ENCODE results near the gene APOBEC3G. TPM values are rescaled to one million over a fixed set of nuclear protein-coding genes. Genes with fewer than 3 reads are reported as not detected.

Gene APOBEC3G
- total RNA-seq, 4 donors from 2014 or later: 7.2 to 17.7 (median 9.9) TPM

DNA sequence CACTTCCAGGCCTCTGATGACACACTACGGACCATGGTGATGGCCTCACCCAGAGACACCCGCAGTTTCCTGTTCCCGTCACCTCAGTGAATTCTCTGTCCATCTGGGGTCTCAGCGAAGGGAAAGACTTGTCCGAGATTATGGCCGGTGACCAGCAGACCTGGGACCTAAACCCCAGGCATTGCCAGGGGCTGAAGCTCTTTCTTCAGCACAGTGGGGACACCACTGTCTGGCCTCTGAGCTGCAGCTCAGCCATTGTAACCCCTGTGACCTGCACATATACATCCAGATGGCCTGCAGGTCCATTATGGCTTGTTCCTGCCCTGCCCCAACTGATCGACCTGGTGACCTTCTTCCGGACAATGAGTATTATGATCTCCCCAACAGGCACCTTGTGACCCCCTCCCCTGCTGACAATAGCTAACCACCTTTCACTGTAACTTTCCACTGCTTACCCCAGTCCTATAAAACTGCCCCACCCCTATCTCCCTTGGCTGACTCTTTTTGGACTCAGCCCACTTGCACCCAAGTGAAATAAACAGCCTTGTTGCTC is 53.2 kb downstream of the APOBEC3G start:
- peaks cover 0 to 4% of the 10 kb centered on the region in 2 donors for H3K4me1 ChIP-seq
- H3K27me3 ChIP-seq: no peaks in the 10 kb centered on the region
- no peak overlapping the region for H3K4me3 ChIP-seq (replicated peaks in 1 of 3)
- no peak for DNase-seq
- no peak for TF ChIP-seq POLR2A (IDR thresholded peaks at IDR 0.05)
- TF ChIP-seq, protein P1, sequence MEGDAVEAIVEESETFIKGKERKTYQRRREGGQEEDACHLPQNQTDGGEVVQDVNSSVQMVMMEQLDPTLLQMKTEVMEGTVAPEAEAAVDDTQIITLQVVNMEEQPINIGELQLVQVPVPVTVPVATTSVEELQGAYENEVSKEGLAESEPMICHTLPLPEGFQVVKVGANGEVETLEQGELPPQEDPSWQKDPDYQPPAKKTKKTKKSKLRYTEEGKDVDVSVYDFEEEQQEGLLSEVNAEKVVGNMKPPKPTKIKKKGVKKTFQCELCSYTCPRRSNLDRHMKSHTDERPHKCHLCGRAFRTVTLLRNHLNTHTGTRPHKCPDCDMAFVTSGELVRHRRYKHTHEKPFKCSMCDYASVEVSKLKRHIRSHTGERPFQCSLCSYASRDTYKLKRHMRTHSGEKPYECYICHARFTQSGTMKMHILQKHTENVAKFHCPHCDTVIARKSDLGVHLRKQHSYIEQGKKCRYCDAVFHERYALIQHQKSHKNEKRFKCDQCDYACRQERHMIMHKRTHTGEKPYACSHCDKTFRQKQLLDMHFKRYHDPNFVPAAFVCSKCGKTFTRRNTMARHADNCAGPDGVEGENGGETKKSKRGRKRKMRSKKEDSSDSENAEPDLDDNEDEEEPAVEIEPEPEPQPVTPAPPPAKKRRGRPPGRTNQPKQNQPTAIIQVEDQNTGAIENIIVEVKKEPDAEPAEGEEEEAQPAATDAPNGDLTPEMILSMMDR (IDR thresholded peaks at IDR 0.05): no peak
- H3K27ac ChIP-seq: no peak overlapping the region
- intact Hi-C loops (cut with DNase I): no loop called here
- WGBS, 2 donors: 92 to 93% methylated on average over 8 of the region's 8 CpGs
- H3K36me3 ChIP-seq: peaks cover 11 to 16% of the 10 kb centered on the region in 2 donors
- H3K9me3 ChIP-seq: no peaks in the 10 kb centered on the region

DNA sequence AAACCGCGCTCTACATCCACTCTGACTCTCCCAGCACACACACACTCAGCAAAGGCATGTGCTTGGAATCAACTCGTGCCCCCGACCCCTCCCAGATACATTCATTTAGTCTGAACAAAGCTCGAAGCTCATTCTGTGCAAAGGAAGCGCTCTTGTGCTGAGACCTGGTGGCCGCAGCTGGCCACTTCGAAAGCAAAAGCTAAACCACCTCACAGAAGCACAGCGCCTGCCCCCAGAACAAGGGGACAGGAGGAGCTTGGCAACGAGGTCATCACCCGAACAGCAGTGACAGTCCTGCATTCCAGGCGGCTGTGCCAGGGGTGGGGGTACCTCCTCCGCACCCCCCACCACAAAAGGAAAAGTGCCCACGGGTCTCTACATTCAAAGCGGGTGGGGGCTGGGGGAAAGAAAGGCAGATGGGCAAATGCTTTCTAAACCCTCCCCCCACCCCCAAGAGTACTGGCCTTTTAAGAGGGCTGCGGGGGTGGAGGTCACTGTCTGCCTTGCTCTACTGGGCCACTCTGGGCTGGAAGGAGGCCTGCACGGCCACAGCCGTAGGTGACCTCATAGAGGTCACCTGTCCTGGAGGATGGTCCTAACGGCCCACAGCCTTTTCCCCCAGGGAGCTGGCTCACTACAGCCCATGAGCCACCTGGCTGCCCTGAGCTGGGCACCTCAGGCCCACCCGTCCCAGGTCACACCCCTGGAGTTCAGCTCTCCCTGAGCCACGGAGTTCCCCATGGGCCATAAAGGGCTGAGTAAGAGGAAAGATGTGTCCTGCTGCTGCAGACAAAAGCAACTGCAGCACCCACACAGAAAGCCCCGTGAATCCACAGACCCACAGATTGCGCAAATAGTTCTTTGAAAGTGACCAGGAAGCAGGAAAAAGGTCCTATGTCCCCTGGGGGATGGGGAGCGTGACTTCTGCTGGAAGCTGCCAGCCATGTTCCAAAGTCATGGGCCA is 54.1 kb downstream of the APOBEC3G start:
- 58 to 73% methylated on average over 18 to 21 of the region's 24 CpGs for WGBS, 2 donors
- peaks cover 0 to 4% of the 10 kb centered on the region in 2 donors for H3K4me1 ChIP-seq
- peaks cover 11 to 16% of the 10 kb centered on the region in 2 donors for H3K36me3 ChIP-seq
- H3K9me3 ChIP-seq: no peaks in the 10 kb centered on the region
- intact Hi-C loops (cut with DNase I): no loop called here
- TF ChIP-seq, protein P1 (IDR thresholded peaks at IDR 0.05): no peak
- no peak for TF ChIP-seq POLR2A (IDR thresholded peaks at IDR 0.05)
- H3K27ac ChIP-seq: no peak overlapping the region
- DNase-seq: no peak
- H3K27me3 ChIP-seq: no peaks in the 10 kb centered on the region
- H3K4me3 ChIP-seq (replicated peaks in 1 of 3): no peak overlapping the region

DNA sequence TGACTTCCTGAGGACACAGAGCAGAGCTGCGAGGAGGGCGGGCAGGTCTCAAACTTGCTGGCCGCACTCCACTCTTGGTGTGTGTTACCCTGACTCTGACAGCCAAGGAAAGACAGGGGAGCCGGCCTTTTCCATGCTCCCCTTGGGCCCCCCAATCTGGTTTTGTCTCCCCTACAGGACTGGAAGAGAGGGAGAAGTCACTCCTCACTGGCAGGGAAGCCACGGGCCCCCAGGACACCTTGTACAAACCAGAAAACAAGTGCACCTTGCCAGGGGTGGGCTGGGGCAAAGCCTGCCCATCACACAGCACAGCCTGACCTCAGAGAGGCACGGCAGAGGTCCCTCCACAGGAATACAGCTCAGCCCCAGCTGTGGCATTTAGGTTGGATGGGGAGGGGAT is 55.2 kb downstream of the APOBEC3G start:
- WGBS, 2 donors: 82 to 90% methylated on average over 5 to 6 of the region's 6 CpGs
- no peak for TF ChIP-seq POLR2A (IDR thresholded peaks at IDR 0.05)
- TF ChIP-seq, protein P1 (IDR thresholded peaks at IDR 0.05): no peak
- no peak for DNase-seq
- Histone ChIP-seq H3K9me3 (no peaks in the 10 kb centered on the region), H3K4me3 (replicated peaks in 1 of 3) (no peak overlapping the region), H3K27me3 (no peaks in the 10 kb centered on the region), H3K36me3 (peaks cover 11 to 16% of the 10 kb centered on the region in 2 donors), H3K4me1 (peaks cover 0 to 4% of the 10 kb centered on the region in 2 donors), H3K27ac (no peak overlapping the region)
- intact Hi-C loops (cut with DNase I): no loop called here

DNA sequence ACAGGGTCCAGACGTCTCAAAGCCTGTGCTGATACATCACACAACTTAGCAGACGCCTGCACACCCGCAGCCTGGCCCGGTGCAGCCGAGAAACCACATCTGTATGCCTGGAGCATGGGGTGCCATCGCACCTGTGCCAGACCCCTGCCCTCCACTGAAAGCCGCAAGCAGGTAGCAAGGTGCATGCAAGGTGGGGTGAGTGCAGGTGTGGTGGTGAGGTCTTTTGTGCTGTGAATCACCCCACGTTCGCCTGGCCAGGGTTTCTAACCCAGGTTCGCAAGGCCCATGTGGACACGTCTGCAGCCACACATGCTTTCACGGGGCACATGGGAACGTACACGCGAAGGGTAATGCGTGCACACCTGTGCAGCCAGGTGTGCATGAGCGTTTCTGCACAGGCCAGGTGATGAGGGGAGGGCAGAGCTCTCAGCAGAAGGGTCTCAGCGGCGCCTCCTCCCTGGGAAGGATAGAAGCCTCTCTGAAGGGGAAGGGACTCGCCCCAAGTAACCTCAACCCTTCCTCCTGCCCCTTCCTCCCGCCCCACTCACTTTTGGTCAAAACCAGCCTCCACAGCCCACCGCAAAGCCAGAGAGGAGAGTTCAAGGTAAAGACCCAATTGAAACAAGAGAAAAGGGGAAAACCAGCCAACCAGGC is 55.9 kb downstream of the APOBEC3G start:
- peaks cover 0 to 4% of the 10 kb centered on the region in 2 donors for H3K4me1 ChIP-seq
- H3K27me3 ChIP-seq: no peaks in the 10 kb centered on the region
- H3K36me3 ChIP-seq: peaks cover 11 to 16% of the 10 kb centered on the region in 2 donors
- WGBS, 2 donors: 92 to 94% methylated on average over 16 to 22 of the region's 22 CpGs
- TF ChIP-seq, protein P1 (IDR thresholded peaks at IDR 0.05): no peak
- no peak for TF ChIP-seq POLR2A (IDR thresholded peaks at IDR 0.05)
- intact Hi-C loops (cut with DNase I): no loop called here
- H3K27ac ChIP-seq: no peak overlapping the region
- H3K4me3 ChIP-seq (replicated peaks in 1 of 3): no peak overlapping the region
- DNase-seq: no peak
- H3K9me3 ChIP-seq: no peaks in the 10 kb centered on the region

Data from thyroid gland (tissue), 4 donors.